SH-SY5Y (cell line): Measurements from ENCODE around the gene DNAJB13.

ENCODE experiments used
- GATA2 ChIP-seq: IDR thresholded peaks from 2 replicates; pipeline ENCODE4 v1.6.1; 2011; ENCODE audit warnings: mild to moderate bottlenecking, low read depth, low read length
- GATA3 ChIP-seq: IDR thresholded peaks from 2 replicates; pipeline ENCODE4 v1.6.1; 2011; ENCODE audit warnings: low read depth, mild to moderate bottlenecking, low read length, moderate library complexity

DNAJB13 gene

GRCh38 chr11:73980001-73980961 lies 29.5 kb downstream of the DNAJB13 start:
- TF ChIP-seq GATA2, result no peak

- TF ChIP-seq GATA2 (no peak), GATA3 (no peak)
Measured at GRCh38 chr11:73981051-73981805, 30.4 kb downstream of the DNAJB13 start.

- TF ChIP-seq GATA3 (no peak), GATA2 (no peak)
Measured at GRCh38 chr11:73982595-73982989, 31.8 kb downstream of the DNAJB13 start, which contains the start of gene UCP2. UCP2 (minus strand) TSS chr11:73982843; CDS start chr11:73978378, 4,465 bp downstream.

GRCh38 chr11:73982990-73983740 lies 32.3 kb downstream of the DNAJB13 start:
- TF ChIP-seq GATA2 (no peak), GATA3 (no peak)

GRCh38 chr11:73983741-73984538 lies 33.1 kb downstream of the DNAJB13 start:
- TF ChIP-seq GATA3, result no peak
- TF ChIP-seq GATA2, result no peak

- TF ChIP-seq GATA3 (no peak), GATA2 (no peak)
Measured at GRCh38 chr11:73988227-73988626, 37.4 kb downstream of the DNAJB13 start.

- TF ChIP-seq GATA3 (no peak), GATA2 (no peak)
Measured at GRCh38 chr11:73989156-73989555, 38.3 kb downstream of the DNAJB13 start.

- no peak for TF ChIP-seq GATA3
- TF ChIP-seq GATA2, result no peak
Measured at GRCh38 chr11:73990730-73991129, 39.9 kb downstream of the DNAJB13 start.

GRCh38 chr11:73991471-73992006 lies 40.7 kb downstream of the DNAJB13 start:
- TF ChIP-seq GATA2, result no peak
- no peak for TF ChIP-seq GATA3

GRCh38 chr11:73995247-73995646 lies 44.4 kb downstream of the DNAJB13 start:
- TF ChIP-seq GATA3 (no peak), GATA2 (no peak)

- no peak for TF ChIP-seq GATA2
- no peak for TF ChIP-seq GATA3
Measured at GRCh38 chr11:73995731-73996130, 44.9 kb downstream of the DNAJB13 start.

- no peak for TF ChIP-seq GATA2
- no peak for TF ChIP-seq GATA3
Measured at GRCh38 chr11:73996161-73996747, 45.4 kb downstream of the DNAJB13 start.
